CD4-positive, alpha-beta memory T cell (primary cell): Measurements from ENCODE around the gene LLGL1. TPM values are rescaled to one million over a fixed set of nuclear protein-coding genes. Genes with fewer than 3 reads are reported as not detected.

Source experiments
- CTCF ChIA-PET: fragments of 350-600 bp; sonication (Branson Sonifier 250); formaldehyde crosslinking; loops from one replicate; lab custom pipeline; 2021; ENCODE audit warnings: inconsistent platforms; ENCODE audit not compliant: partially characterized antibody; lab: Charles Lee
- POLR2A ChIA-PET: fragments of 350-600 bp; sonication (Branson Sonifier 250); formaldehyde crosslinking; loops from one replicate; lab custom pipeline; 2021; ENCODE audit not compliant: partially characterized antibody; lab: Charles Lee
- DNase-seq, 5 donors: peaks; one replicate each; pipeline versions ENCODE4 v3.0.0 to v3.0.0-alpha.2; 2020 to 2022; ENCODE audit warnings: mixed read lengths in 1 of 5
- H3K27ac ChIP-seq: one replicate; pipeline ENCODE4 v1.7.0; 2013; ENCODE audit warnings: low read depth, low read length
- H3K27me3 ChIP-seq: 2 replicates; pipeline ENCODE4 v1.7.0; 2013; ENCODE audit warnings: mild to moderate bottlenecking, low read length, moderate library complexity; ENCODE audit not compliant: insufficient read depth
- H3K36me3 ChIP-seq: 2 replicates; pipeline ENCODE4 v1.7.0; 2013; ENCODE audit warnings: mild to moderate bottlenecking, low read length, moderate library complexity; ENCODE audit not compliant: insufficient read depth
- H3K4me1 ChIP-seq: 2 replicates; pipeline ENCODE4 v1.7.0; 2013; ENCODE audit warnings: mild to moderate bottlenecking, low read length, moderate library complexity; ENCODE audit not compliant: insufficient read depth
- H3K4me3 ChIP-seq, 2 donors: one replicate each; pipeline ENCODE4 v1.7.0; 2013; ENCODE audit warnings: low read length in 2 of 2, mild to moderate bottlenecking in 1 of 2
- H3K9me3 ChIP-seq, 2 donors: one replicate each; pipeline ENCODE4 v1.7.0; 2013; ENCODE audit warnings: low read length in 2 of 2, control low read depth in 1 of 2; ENCODE audit not compliant: control insufficient read depth in 1 of 2
- H3K27ac Mint-ChIP-seq, 7 donors: one replicate each; pipeline ENCODE4 v1.8.0; 2020 to 2021; ENCODE audit warnings: mixed read lengths in 7 of 7, mild to moderate bottlenecking in 6 of 7, inconsistent platforms in 3 of 7, moderate library complexity in 3 of 7
- H3K27me3 Mint-ChIP-seq, 2 donors: one replicate each; pipeline ENCODE4 v1.8.0; 2020 to 2021; ENCODE audit warnings: mixed read lengths in 2 of 2
- H3K36me3 Mint-ChIP-seq, 2 donors: one replicate each; pipeline ENCODE4 v1.8.0; 2020 to 2021; ENCODE audit warnings: mixed read lengths in 2 of 2, inconsistent platforms in 1 of 2, mild to moderate bottlenecking in 1 of 2
- H3K4me1 Mint-ChIP-seq, 4 donors: one replicate each; pipeline ENCODE4 v1.8.0; 2020 to 2021; ENCODE audit warnings: mixed read lengths in 4 of 4, mild to moderate bottlenecking in 1 of 4
- H3K4me3 Mint-ChIP-seq, 8 donors: one replicate each; pipeline ENCODE4 v1.8.0; 2020 to 2021; ENCODE audit warnings: mixed read lengths in 8 of 8, mild to moderate bottlenecking in 7 of 8, moderate library complexity in 6 of 8, inconsistent platforms in 3 of 8
- H3K9me3 Mint-ChIP-seq, 8 donors: one replicate each; pipeline ENCODE4 v1.8.0; 2020 to 2021; ENCODE audit warnings: mixed read lengths in 8 of 8, mild to moderate bottlenecking in 5 of 8, inconsistent platforms in 3 of 8, moderate library complexity in 1 of 8
- intact Hi-C: fragments of 100-400 bp; cut with micrococcal nuclease; formaldehyde crosslinking; loops from one replicate; pipeline ENCODE4 v1.15.1; 2023
- polyA plus RNA-seq, 2 donors: library from polyadenylated mRNA; unstranded; fragments of 300-500 nt; fragmentation: Illumina TruSeq; gene quantifications; one replicate each; pipeline ENCODE4 v1.2.3, GENCODE V29; 2021
- total RNA-seq, 2 experiments: library from RNA; stranded (reverse); gene quantifications; one replicate each; pipeline ENCODE4 v1.2.3, GENCODE V29; 2021

Gene LLGL1
- total RNA-seq, result 10 to 100 TPM; 19.9 to 20.5 TPM
- polyA plus RNA-seq, result 1 to 10 TPM in 1 of 2 donors, under 1 TPM in 1; 0.25 to 1.3 TPM

- POLR2A ChIA-PET, result interaction anchor here (0.7 to 2.5 kb wide), 6 partner anchors 9 to 67 kb away, joined by 3 to 9 read pairs (median 3); partner anchors contain the start of gene ALKBH5
- peaks cover 15 to 39% (median 21%) of the 10 kb centered on the region in 4 donors for H3K4me1 Mint-ChIP-seq
- Histone ChIP-seq H3K27ac (peak within 1 kb of the TSS; percentile 42), H3K4me3 (peak within 1 kb of the TSS; percentile 59 to 78), H3K4me1 (peaks cover 28% of the 10 kb centered on the region), H3K27me3 (no peaks in the 10 kb centered on the region), H3K9me3 (no peaks in the 10 kb centered on the region), H3K36me3 (no peaks in the 10 kb centered on the region)
- no peaks in the 10 kb centered on the region for H3K36me3 Mint-ChIP-seq
- intact Hi-C loops, result loop anchor here (1.0 kb wide), 3 partner anchors 35 to 90 kb away; partner anchors contain the start of genes ALKBH5, MIEF2 and SMCR8
- CTCF ChIA-PET, result no interaction called here
- H3K27ac Mint-ChIP-seq, result peak within 1 kb of the TSS; percentile 82 to 99 (median 94)
- no peaks in the 10 kb centered on the region for H3K9me3 Mint-ChIP-seq
- peak within 1 kb of the TSS; percentile 89 to 99 (median 96) for H3K4me3 Mint-ChIP-seq
- peak; percentile 94 to 96 (median 96) for DNase-seq
- H3K27me3 Mint-ChIP-seq, result no peaks in the 10 kb centered on the region
These were observed at the start of gene LLGL1 for GRCh38 chr17:18225121-18225641. TSS of gene LLGL1 (plus strand) at chr17:18225635. CDS start at chr17:18225683, 48 bp downstream.

DNA sequence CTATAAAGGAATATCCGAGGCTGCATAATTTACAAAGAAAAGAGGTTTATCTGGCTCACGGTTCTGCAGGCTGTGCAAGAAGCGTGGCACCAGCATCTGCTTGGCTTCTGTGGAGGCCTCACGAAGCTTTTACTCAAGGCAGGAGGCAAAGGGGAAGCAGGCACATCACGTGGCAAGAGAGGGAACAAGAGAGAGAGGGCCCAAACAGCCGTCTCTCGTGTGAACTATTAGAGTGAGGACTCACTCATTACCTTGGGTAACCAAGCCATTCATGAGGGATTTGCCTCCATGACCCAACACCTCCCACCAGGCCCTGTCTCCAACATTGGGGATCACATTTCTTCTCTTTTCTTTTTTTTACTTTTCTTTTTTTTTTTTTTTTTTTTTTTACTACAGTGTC lies 49.3 kb upstream of the LLGL1 start:
- Mint-ChIP-seq H3K27me3 (no peaks in the 10 kb centered on the region), H3K27ac (no peak overlapping the region), H3K36me3 (no peaks in the 10 kb centered on the region), H3K4me1 (peaks cover 0 to 3% (median 0%) of the 10 kb centered on the region in 4 donors), H3K4me3 (no peak overlapping the region), H3K9me3 (no peaks in the 10 kb centered on the region)
- Histone ChIP-seq H3K9me3 (no peaks in the 10 kb centered on the region), H3K36me3 (no peaks in the 10 kb centered on the region), H3K4me3 (no peak overlapping the region), H3K27ac (no peak overlapping the region), H3K27me3 (no peaks in the 10 kb centered on the region), H3K4me1 (no peaks in the 10 kb centered on the region)
- no peak for DNase-seq
- intact Hi-C loops, result no loop called here
- POLR2A ChIA-PET, result no interaction called here
- CTCF ChIA-PET, result no interaction called here

DNA sequence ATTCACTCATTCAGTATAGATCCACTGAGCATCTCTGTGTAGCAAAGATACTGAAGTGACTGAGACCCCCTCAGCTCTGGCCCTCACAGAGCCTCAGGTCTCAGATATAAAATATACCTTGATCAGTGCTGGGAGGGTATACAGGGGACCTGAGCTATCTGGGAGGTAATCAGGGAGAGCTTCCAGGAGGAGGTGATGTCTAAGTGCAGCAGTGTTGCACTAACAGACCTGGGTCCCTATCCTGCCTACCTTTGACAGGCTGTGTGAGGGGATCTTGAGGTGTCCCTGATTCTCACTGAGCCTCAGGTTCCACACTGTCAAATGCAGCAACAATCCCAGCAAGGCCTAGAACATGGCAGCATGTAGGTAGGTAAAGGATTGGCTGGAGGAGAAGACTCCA lies 48.3 kb upstream of the LLGL1 start:
- peaks cover 4% of the 10 kb centered on the region for H3K4me1 ChIP-seq
- H3K9me3 Mint-ChIP-seq, result no peaks in the 10 kb centered on the region
- no peak overlapping the region for H3K27ac ChIP-seq
- H3K36me3 ChIP-seq, result no peaks in the 10 kb centered on the region
- no peaks in the 10 kb centered on the region for H3K9me3 ChIP-seq
- intact Hi-C loops, result no loop called here
- H3K27ac Mint-ChIP-seq, result peak overlapping the region in 1 of 7 donors; percentile 12
- H3K27me3 ChIP-seq, result no peaks in the 10 kb centered on the region
- H3K4me1 Mint-ChIP-seq, result peaks cover 1 to 11% (median 5%) of the 10 kb centered on the region in 4 donors
- CTCF ChIA-PET, result no interaction called here
- no peak overlapping the region for H3K4me3 Mint-ChIP-seq
- no peaks in the 10 kb centered on the region for H3K36me3 Mint-ChIP-seq
- H3K4me3 ChIP-seq, result no peak overlapping the region
- DNase-seq, result no peak
- no peaks in the 10 kb centered on the region for H3K27me3 Mint-ChIP-seq
- POLR2A ChIA-PET, result no interaction called here

GRCh38 chr17:18177722-18178121 lies 47.7 kb upstream of the LLGL1 start:
- no peaks in the 10 kb centered on the region for H3K27me3 Mint-ChIP-seq
- POLR2A ChIA-PET, result no interaction called here
- H3K36me3 Mint-ChIP-seq, result no peaks in the 10 kb centered on the region
- no peaks in the 10 kb centered on the region for H3K27me3 ChIP-seq
- no peaks in the 10 kb centered on the region for H3K9me3 Mint-ChIP-seq
- no peak for DNase-seq
- no peak overlapping the region for H3K4me3 Mint-ChIP-seq
- intact Hi-C loops, result no loop called here
- no peaks in the 10 kb centered on the region for H3K36me3 ChIP-seq
- H3K9me3 ChIP-seq, result no peaks in the 10 kb centered on the region
- H3K4me3 ChIP-seq, result no peak overlapping the region
- peaks cover 10% of the 10 kb centered on the region for H3K4me1 ChIP-seq
- H3K27ac ChIP-seq, result no peak overlapping the region
- H3K4me1 Mint-ChIP-seq, result peaks cover 3 to 17% (median 9%) of the 10 kb centered on the region in 4 donors
- H3K27ac Mint-ChIP-seq, result no peak overlapping the region
- CTCF ChIA-PET, result interaction anchor here (1.0 kb wide), 1 partner anchor 12 kb away, joined by 3 read pairs; no protein-coding TSS in a partner anchor

- H3K4me1 ChIP-seq, result peaks cover 10% of the 10 kb centered on the region
- ChIA-PET CTCF (interaction anchor here (1.4 kb wide), 1 partner anchor 30 kb away, joined by 3 read pairs; no protein-coding TSS in a partner anchor), POLR2A (no interaction called here)
- Mint-ChIP-seq H3K4me1 (peaks cover 3 to 23% (median 10%) of the 10 kb centered on the region in 4 donors), H3K4me3 (no peak overlapping the region), H3K9me3 (peaks cover 0 to 2% (median 0%) of the 10 kb centered on the region in 8 donors), H3K27me3 (no peaks in the 10 kb centered on the region), H3K27ac (peak overlapping the region in 1 of 7 donors; percentile 30), H3K36me3 (peaks cover 0 to 5% of the 10 kb centered on the region in 2 donors)
- H3K4me3 ChIP-seq, result no peak overlapping the region
- intact Hi-C loops, result no loop called here
- DNase-seq, result no peak
- H3K36me3 ChIP-seq, result no peaks in the 10 kb centered on the region
- H3K27ac ChIP-seq, result no peak overlapping the region
- no peaks in the 10 kb centered on the region for H3K27me3 ChIP-seq
- H3K9me3 ChIP-seq, result no peaks in the 10 kb centered on the region
These were observed 46.2 kb upstream of the LLGL1 start for GRCh38 chr17:18179196-18179595.

DNA sequence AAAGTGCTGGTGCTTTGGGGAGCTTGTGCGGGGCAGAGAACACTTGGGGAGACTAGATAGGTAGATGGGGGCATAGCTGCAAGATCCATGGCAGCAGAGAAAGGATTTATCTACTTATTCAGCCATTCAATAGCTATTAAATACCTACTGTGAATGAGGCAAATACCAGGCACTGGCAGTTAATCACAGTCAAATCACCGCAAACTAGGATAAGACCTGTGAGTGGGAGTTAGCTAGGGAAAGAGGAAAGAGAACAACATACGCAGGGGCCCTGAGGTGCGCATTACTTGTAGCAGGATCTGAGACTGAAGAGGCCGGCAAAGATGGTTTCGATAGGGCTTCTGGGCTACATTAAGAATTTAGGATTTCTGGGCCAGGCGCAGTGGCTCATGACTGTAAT lies 45.6 kb upstream of the LLGL1 start:
- peaks cover 0 to 10% of the 10 kb centered on the region in 2 donors for H3K36me3 Mint-ChIP-seq
- peaks cover 11% of the 10 kb centered on the region for H3K4me1 ChIP-seq
- no peaks in the 10 kb centered on the region for H3K27me3 ChIP-seq
- no peaks in the 10 kb centered on the region for H3K36me3 ChIP-seq
- H3K27me3 Mint-ChIP-seq, result no peaks in the 10 kb centered on the region
- H3K27ac Mint-ChIP-seq, result peak overlapping the region in 3 of 7 donors; percentile 30 to 80 (median 36)
- ChIA-PET CTCF (interaction anchor here (1.4 kb wide), 1 partner anchor 30 kb away, joined by 3 read pairs; no protein-coding TSS in a partner anchor), POLR2A (no interaction called here)
- H3K4me1 Mint-ChIP-seq, result peaks cover 3 to 28% (median 11%) of the 10 kb centered on the region in 4 donors
- peaks cover 0 to 2% (median 0%) of the 10 kb centered on the region in 8 donors for H3K9me3 Mint-ChIP-seq
- no peaks in the 10 kb centered on the region for H3K9me3 ChIP-seq
- no peak overlapping the region for H3K27ac ChIP-seq
- H3K4me3 Mint-ChIP-seq, result no peak overlapping the region
- no peak for DNase-seq
- H3K4me3 ChIP-seq, result no peak overlapping the region
- intact Hi-C loops, result loop anchor here (5.0 to 10.0 kb wide), 2 partner anchors 182 to 1525 kb away; partner anchors contain the start of genes SHMT1 and ZNF624

GRCh38 chr17:18181358-18181757 lies 44.1 kb upstream of the LLGL1 start:
- ChIA-PET CTCF (interaction anchor here (1.3 to 1.4 kb wide), 2 partner anchors 35 to 444 kb away, joined by 4 read pairs; no protein-coding TSS in a partner anchor), POLR2A (interaction anchor here (0.6 to 3.7 kb wide), 6 partner anchors 17 to 182 kb away, joined by 3 to 28 read pairs (median 6); partner anchors contain the start of genes SHMT1, SMCR8 and TOP3A)
- no peak for DNase-seq
- H3K9me3 ChIP-seq, result no peaks in the 10 kb centered on the region
- H3K9me3 Mint-ChIP-seq, result peaks cover 0 to 2% (median 0%) of the 10 kb centered on the region in 8 donors
- H3K4me1 Mint-ChIP-seq, result peaks cover 13 to 44% (median 25%) of the 10 kb centered on the region in 4 donors
- H3K27me3 ChIP-seq, result no peaks in the 10 kb centered on the region
- H3K27ac Mint-ChIP-seq, result peak overlapping the region; percentile 97 to 99 (median 99)
- no peaks in the 10 kb centered on the region for H3K36me3 ChIP-seq
- H3K4me1 ChIP-seq, result peaks cover 26% of the 10 kb centered on the region
- H3K4me3 Mint-ChIP-seq, result peak overlapping the region in 3 of 8 donors; percentile 20 to 97 (median 94)
- no peaks in the 10 kb centered on the region for H3K27me3 Mint-ChIP-seq
- peak overlapping the region; percentile 89 for H3K27ac ChIP-seq
- no peak overlapping the region for H3K4me3 ChIP-seq
- peaks cover 0 to 17% of the 10 kb centered on the region in 2 donors for H3K36me3 Mint-ChIP-seq
- intact Hi-C loops, result loop anchor here (5.0 to 10.0 kb wide), 2 partner anchors 181 to 1527 kb away; partner anchors contain the start of genes SHMT1 and ZNF624
